SJCRH30 (cell line): ENCODE measurements around the gene CYP24A1. TPM values are rescaled to one million over a fixed set of nuclear protein-coding genes. Genes with fewer than 3 reads are reported as not detected.
A peak's percentile ranks its signal among the peaks of the same experiment; 100 is the strongest.

Experiments used
- DNase-seq, 2 experiments: peaks; one replicate each; pipeline ENCODE4 v3.0.0-alpha.2; 2015 to 2020
- H3K27ac ChIP-seq: fragments of 250-450 bp; sonication (Bioruptor Pico); 2 replicates; pipeline ENCODE4 v1.5.1; 2020; ENCODE audit warnings: mild to moderate bottlenecking, moderate library complexity
- H3K27me3 ChIP-seq: fragments of 250-450 bp; sonication (Bioruptor Pico); 2 replicates; pipeline ENCODE4 v1.5.1; 2020; ENCODE audit warnings: mild to moderate bottlenecking, moderate library complexity
- H3K36me3 ChIP-seq: fragments of 250-450 bp; sonication (Bioruptor Pico); 2 replicates; pipeline ENCODE4 v1.5.1; 2020; ENCODE audit warnings: mild to moderate bottlenecking, moderate library complexity
- H3K4me1 ChIP-seq: fragments of 250-450 bp; sonication (Bioruptor Pico); 2 replicates; pipeline ENCODE4 v1.5.1; 2020; ENCODE audit warnings: mild to moderate bottlenecking, moderate library complexity
- H3K4me3 ChIP-seq: fragments of 250-450 bp; sonication (Bioruptor Pico); 2 replicates; pipeline ENCODE4 v1.5.1; 2020; ENCODE audit warnings: mild to moderate bottlenecking, moderate library complexity
- H3K9me3 ChIP-seq: fragments of 250-450 bp; sonication (Bioruptor Pico); replicated peaks from 2 replicates; pipeline ENCODE4 v1.5.1; 2020; ENCODE audit warnings: mild to moderate bottlenecking, moderate library complexity
- total RNA-seq: library from RNA; depleted of rRNA; stranded (reverse); fragments of >200 nt; shearing (Covaris generic); gene quantifications from 2 replicates; pipeline ENCODE4 v1.2.3, GENCODE V29; 2014

The CYP24A1 gene
- total RNA-seq, 1 experiment from 2014 or later: not detected

DNA sequence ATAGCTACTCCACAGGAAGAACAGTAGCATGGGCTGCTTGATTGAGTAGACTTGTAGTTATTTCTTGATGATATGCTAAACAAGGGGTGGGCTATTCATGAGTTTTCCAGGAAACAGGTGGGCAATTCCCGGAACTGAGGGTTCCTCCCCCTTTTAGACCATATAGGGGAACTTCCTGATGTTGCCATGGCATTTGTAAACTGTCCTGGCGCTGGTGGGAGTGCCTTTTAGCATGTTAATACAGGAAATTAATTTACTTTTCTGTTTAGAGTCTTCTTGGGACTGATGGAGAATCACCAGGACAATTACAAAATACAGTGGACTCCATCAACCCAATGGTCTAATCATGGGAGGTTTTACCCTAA, 22.7 kb downstream of the CYP24A1 start:
- no peak overlapping the region for H3K27ac ChIP-seq
- H3K4me3 ChIP-seq: no peak overlapping the region
- H3K4me1 ChIP-seq: no peaks in the 10 kb centered on the region
- H3K9me3 ChIP-seq: no peaks in the 10 kb centered on the region
- no peaks in the 10 kb centered on the region for H3K36me3 ChIP-seq
- H3K27me3 ChIP-seq: peaks cover 8% of the 10 kb centered on the region; the same call in 1 of the 2 replicates
- DNase-seq: no peak

DNA sequence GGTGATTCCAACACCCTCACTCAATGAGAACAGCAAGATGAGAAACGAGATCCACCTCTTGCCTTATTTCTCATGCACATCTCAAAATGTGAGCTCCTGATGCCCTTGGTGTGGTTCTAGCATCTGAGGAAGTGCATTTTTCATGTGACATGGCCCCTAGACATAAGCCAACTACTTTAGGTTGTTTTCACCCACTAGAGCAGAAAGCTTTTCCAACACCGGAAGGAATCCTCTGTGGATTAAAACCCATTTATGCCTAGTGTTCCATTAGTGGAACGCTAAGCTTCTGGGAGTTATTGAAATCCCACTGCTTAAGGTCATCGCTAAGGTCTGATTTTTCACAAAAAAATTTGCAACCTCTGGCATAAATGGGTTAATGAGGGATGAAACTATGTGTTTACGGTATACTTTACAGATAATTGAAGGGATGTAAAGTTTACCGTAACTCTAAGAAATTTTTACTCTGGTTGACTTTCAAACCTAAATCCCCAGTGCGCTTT, 24.0 kb downstream of the CYP24A1 start:
- H3K27ac ChIP-seq: no peak overlapping the region
- no peak overlapping the region for H3K4me3 ChIP-seq
- no peaks in the 10 kb centered on the region for H3K4me1 ChIP-seq
- H3K36me3 ChIP-seq: no peaks in the 10 kb centered on the region
- H3K27me3 ChIP-seq: peaks cover 4% of the 10 kb centered on the region; the same call in 1 of the 2 replicates
- DNase-seq: no peak
- no peaks in the 10 kb centered on the region for H3K9me3 ChIP-seq

DNA sequence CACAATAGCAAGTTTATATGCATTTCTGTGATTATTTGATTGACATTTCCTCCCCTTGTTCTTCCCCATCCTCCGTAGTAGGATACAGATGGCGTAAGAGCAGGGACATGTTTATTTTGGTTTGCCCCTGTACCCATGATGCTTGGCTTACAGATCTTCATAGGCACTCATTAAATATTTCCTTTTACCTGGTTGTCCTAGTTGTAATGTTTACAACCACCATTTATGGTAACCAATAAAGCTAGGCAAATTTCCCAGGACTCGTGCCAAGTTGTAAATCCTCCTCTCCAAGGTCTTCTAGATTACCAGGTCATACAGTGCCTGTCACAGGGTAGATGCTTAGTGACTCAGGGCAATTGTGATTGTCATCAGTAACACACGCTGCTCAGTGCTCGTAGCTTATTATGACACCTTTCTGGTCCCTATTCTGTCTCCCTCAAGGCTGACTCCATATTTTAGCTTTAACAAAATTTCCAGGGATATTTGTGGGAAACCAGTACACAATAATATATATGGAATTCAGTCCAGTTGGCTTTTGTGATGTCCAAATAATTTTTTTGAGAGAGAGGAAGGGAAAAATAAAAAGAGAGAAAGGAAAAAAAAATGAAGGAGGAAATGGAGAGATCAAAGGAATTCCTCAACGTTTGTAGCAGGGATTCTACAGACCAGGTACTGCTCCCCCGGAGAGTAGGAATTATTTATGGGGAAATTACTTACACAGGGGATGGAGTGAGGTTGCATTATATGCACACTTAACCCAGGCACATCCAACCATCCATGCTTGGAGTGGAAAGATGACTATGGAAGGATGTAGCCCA, 24.6 kb downstream of the CYP24A1 start:
- no peaks in the 10 kb centered on the region for H3K36me3 ChIP-seq
- peaks cover 2% of the 10 kb centered on the region; the same call in 1 of the 2 replicates for H3K27me3 ChIP-seq
- H3K4me1 ChIP-seq: no peaks in the 10 kb centered on the region
- no peaks in the 10 kb centered on the region for H3K9me3 ChIP-seq
- H3K4me3 ChIP-seq: no peak overlapping the region
- DNase-seq: no peak
- no peak overlapping the region for H3K27ac ChIP-seq

DNA sequence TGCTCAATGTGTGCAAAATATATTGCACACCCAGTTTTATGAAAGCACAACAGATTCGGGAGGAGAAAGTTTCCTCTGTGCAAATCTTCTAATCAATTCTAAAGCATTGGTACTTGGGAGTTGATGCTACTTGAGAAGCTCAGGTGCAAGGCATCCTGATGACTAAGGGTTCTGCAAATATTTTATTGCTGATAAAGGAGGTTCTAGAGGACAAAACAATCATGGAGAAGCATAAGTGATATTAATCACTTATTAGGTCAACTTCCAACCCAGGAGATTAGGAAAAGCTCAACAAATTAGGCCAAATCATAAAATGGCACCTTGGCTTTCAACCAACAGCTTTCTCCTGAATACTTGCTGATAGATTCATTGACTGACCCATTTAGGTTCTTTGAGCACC, 27.1 kb downstream of the CYP24A1 start:
- Histone ChIP-seq H3K27me3 (no peaks in the 10 kb centered on the region), H3K27ac (no peak overlapping the region)
- DNase-seq: no peak

GRCh38 chr20:54144847-54145414, 28.9 kb downstream of the CYP24A1 start:
- Histone ChIP-seq H3K36me3 (no peaks in the 10 kb centered on the region), H3K27me3 (no peaks in the 10 kb centered on the region), H3K4me1 (peaks cover 28% of the 10 kb centered on the region), H3K4me3 (no peak overlapping the region), H3K9me3 (peaks cover 4% of the 10 kb centered on the region; the same call in 1 of the 2 replicates), H3K27ac (no peak overlapping the region)
- DNase-seq: no peak

More for the DNA sequence above, 27.1 kb downstream of the CYP24A1 start:
- H3K4me1 ChIP-seq: peaks cover 14% of the 10 kb centered on the region
- H3K9me3 ChIP-seq: peaks cover 1% of the 10 kb centered on the region; the same call in 1 of the 2 replicates
- H3K36me3 ChIP-seq: no peaks in the 10 kb centered on the region
- no peak overlapping the region for H3K4me3 ChIP-seq

DNA sequence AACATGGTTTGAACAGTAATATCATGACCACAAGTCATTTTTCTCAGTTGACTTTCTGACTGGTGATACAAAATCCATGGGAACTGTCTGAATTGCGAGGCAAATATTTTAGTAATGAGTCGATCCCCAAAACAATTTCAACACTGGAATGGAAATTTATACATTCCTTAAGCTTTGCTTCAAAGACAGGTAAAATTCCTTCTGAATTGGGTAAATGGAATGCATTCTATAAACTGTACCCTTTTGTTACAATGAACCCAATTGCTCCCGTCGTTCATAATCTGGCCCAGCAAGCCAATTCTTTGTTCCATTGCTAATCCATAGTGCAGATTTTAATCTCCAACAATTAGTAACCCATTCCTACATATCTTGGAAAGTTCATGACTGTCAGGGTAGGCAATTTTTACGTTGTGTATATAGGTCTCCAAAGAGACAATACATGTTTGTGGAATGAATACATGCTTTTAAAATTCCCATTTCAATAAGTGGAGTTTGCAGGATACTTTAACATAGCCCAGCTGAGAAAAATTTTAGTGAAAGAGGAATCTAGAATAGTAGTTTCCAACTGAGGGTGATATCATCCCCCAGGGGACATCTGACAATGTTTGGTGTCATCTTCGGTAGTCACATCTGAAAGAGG, 32.7 kb downstream of the CYP24A1 start:
- Histone ChIP-seq H3K27ac (peak overlapping the region; percentile 54), H3K27me3 (no peaks in the 10 kb centered on the region), H3K9me3 (peaks cover 9% of the 10 kb centered on the region; the same call in 1 of the 2 replicates), H3K36me3 (no peaks in the 10 kb centered on the region), H3K4me3 (no peak overlapping the region), H3K4me1 (peaks cover 38% of the 10 kb centered on the region)
- DNase-seq: no peak

DNA sequence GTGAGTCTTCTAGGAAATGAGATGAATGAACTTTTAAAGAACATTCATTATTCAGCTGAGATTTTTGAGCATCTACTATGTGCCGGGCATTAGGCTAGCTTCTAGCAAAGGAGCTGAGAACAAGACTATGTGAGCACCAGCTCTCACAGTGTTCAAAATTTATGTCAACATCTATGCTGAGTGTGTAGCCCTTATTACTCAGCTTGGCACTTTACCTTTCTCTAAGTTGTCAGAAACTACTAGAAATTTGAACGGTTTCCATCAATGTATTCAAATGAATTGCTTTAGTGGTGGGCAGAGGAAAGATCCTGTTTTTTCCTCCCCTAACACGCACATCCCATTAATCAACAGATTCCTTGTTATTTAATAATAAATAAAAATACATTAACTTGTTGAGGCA, 33.3 kb downstream of the CYP24A1 start:
- Histone ChIP-seq H3K4me1 (peaks cover 38% of the 10 kb centered on the region), H3K36me3 (no peaks in the 10 kb centered on the region), H3K4me3 (no peak overlapping the region), H3K27me3 (no peaks in the 10 kb centered on the region), H3K27ac (peak overlapping the region; percentile 54), H3K9me3 (peaks cover 11% of the 10 kb centered on the region; the same call in 1 of the 2 replicates)
- DNase-seq: no peak

- peak overlapping the region; percentile 54 for H3K27ac ChIP-seq
- H3K4me3 ChIP-seq: no peak overlapping the region
- no peak for DNase-seq
These were observed 33.7 kb downstream of the CYP24A1 start for GRCh38 chr20:54140067-54140466.

DNA sequence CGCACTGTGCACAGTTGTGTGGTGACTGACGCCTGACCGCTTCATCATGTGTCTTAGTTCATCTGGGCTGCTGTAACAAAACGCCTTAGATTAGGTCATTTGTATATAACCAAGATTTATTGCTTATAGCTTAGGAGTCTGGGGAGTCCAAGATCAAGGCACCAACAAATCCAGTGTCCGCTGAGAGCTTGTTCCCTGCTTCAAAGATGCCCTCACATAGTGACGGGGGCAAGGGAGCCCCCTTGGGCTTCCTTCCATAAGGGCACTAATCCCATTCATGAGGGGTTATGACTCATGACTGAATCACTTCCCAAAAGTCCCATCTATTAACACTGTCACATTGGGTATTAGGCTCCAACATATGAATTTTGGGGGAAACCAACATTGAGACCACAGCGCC, 34.6 kb downstream of the CYP24A1 start:
- Histone ChIP-seq H3K36me3 (no peaks in the 10 kb centered on the region), H3K27ac (no peak overlapping the region), H3K9me3 (peaks cover 11% of the 10 kb centered on the region; the same call in 1 of the 2 replicates), H3K4me1 (peaks cover 38% of the 10 kb centered on the region), H3K4me3 (no peak overlapping the region), H3K27me3 (no peaks in the 10 kb centered on the region)
- DNase-seq: no peak

More at GRCh38 chr20:54140067-54140466, 33.7 kb downstream of the CYP24A1 start:
- H3K27me3 ChIP-seq: no peaks in the 10 kb centered on the region
- peaks cover 38% of the 10 kb centered on the region for H3K4me1 ChIP-seq
- H3K9me3 ChIP-seq: peaks cover 11% of the 10 kb centered on the region; the same call in 1 of the 2 replicates
- no peaks in the 10 kb centered on the region for H3K36me3 ChIP-seq

DNA sequence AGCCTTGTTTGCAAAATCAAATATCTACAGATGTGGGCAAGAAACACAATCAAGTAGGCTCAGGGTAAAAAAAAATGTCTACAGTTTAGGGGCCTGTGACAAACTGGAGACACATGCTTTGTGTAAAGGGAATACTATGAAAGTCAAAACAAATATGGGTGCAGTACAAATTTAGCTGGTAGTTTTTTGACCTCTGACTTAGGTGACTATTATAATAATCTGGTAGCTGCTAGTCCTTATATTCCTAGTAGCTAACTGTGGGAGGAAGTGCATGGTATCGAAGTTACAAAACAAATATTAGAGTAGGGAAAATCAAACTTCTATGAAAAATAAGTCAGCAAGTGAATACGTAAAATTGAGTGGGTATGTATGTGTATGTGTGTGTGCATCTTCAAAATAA, 35.4 kb downstream of the CYP24A1 start:
- no peak for DNase-seq
- Histone ChIP-seq H3K4me1 (peaks cover 37% of the 10 kb centered on the region), H3K4me3 (no peak overlapping the region), H3K27me3 (no peaks in the 10 kb centered on the region), H3K9me3 (peaks cover 11% of the 10 kb centered on the region; the same call in 1 of the 2 replicates), H3K36me3 (no peaks in the 10 kb centered on the region), H3K27ac (no peak overlapping the region)

GRCh38 chr20:54137115-54137514, 36.7 kb downstream of the CYP24A1 start:
- no peaks in the 10 kb centered on the region for H3K36me3 ChIP-seq
- no peak overlapping the region for H3K27ac ChIP-seq
- H3K27me3 ChIP-seq: no peaks in the 10 kb centered on the region

GRCh38 chr20:54134445-54135220, 39.2 kb downstream of the CYP24A1 start:
- Histone ChIP-seq H3K27me3 (no peaks in the 10 kb centered on the region), H3K4me1 (peaks cover 22% of the 10 kb centered on the region), H3K36me3 (no peaks in the 10 kb centered on the region), H3K9me3 (peaks cover 5% of the 10 kb centered on the region; the same call in 1 of the 2 replicates), H3K27ac (no peak overlapping the region), H3K4me3 (no peak overlapping the region)
- no peak for DNase-seq

More at GRCh38 chr20:54137115-54137514, 36.7 kb downstream of the CYP24A1 start:
- Histone ChIP-seq H3K4me3 (no peak overlapping the region), H3K9me3 (peaks cover 11% of the 10 kb centered on the region; the same call in 1 of the 2 replicates), H3K4me1 (peaks cover 42% of the 10 kb centered on the region)
- no peak for DNase-seq

- DNase-seq: peak in 1 of 2 experiments; percentile 37
- peak overlapping the region; percentile 59 for H3K27ac ChIP-seq
- H3K4me3 ChIP-seq: no peak overlapping the region
- H3K9me3 ChIP-seq: peaks cover 7% of the 10 kb centered on the region
- H3K4me1 ChIP-seq: peaks cover 15% of the 10 kb centered on the region
- H3K36me3 ChIP-seq: no peaks in the 10 kb centered on the region
- no peaks in the 10 kb centered on the region for H3K27me3 ChIP-seq
These were observed 40.1 kb downstream of the CYP24A1 start for GRCh38 chr20:54133434-54134427.
